ENCODE results near the gene ZFP90.
"Not testable (repeated sequence)": the region's sequence is repeated elsewhere in the genome, so short reads cannot be mapped to it uniquely, and the experiment has no call there.

Gene ZFP90

GRCh38 chr16:68538880-68539701 is at the start of gene ZFP90:
Gene ZFP90, plus strand, starts transcription at chr16:68539291. Its CDS starts 502 bp downstream, at chr16:68539793.
- DNase-seq (ENCODE audit: low read depth, low spot score) = no peak

DNA sequence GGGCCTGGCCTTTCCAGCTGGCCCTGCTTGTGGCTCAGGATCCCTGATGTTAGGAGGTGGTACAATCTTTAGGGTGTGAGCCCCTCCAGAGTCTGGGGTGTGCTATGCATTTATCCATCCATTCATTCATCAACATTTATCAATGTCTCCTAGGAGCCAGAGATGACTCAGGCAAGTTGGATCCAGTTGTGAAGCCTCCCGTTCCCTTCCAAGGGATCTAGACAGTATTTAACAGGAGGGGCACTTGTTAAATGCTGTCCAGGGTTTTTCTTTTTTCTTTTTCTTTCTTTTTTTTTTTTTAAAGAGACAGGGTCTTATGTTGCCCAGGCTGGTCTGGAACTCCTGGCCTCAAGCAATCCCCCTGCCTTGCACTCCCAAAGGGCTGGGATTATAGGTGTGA is 48.7 kb upstream of the ZFP90 start:
- no peak for DNase-seq (ENCODE audit: low read depth, low spot score)

DNA sequence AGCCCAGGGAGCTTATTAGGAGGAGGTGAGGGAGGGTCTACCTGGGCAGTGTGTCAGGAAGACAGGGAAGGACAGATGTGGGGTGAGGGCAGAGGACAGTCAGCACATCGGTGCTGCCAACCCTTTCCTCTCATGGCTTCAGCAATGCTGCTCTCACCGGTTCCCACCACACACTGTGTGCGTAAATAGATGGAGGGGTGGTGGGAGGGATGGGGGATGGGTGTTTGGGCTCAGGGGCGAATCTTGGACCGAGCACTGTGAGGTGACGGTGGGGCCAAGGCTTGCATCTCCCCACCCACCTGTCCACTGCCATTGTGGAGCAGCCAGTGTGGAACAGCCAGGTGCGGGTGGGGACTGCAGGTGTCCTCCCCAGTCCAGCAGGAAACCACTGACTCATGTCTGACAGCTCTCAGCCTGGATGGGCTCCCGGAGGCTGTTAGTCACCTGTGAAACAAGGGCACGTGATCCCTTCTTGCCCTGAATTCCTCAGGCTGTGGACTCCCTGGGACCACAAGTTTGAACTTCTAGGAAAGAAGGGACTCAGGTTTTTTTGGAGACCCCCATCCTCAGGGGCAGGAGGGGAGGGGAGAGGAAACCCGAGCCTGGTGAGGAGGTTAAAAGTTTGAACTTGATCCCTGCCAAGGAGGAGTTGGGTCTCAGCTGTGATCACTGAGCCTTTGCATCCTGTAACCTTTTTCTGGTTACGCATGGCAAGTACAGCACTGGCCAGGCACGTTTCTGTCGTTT is 48.1 kb upstream of the ZFP90 start:
- no peak for DNase-seq (ENCODE audit: low read depth, low spot score)

- no peak for DNase-seq (ENCODE audit: low read depth, low spot score)
Measured at GRCh38 chr16:68491576-68491950, 47.5 kb upstream of the ZFP90 start.

GRCh38 chr16:68492151-68492542 is 46.9 kb upstream of the ZFP90 start:
- no peak for DNase-seq (ENCODE audit: low read depth, low spot score)

GRCh38 chr16:68492543-68493411 is 46.3 kb upstream of the ZFP90 start:
- no peak for DNase-seq (ENCODE audit: low read depth, low spot score)

DNA sequence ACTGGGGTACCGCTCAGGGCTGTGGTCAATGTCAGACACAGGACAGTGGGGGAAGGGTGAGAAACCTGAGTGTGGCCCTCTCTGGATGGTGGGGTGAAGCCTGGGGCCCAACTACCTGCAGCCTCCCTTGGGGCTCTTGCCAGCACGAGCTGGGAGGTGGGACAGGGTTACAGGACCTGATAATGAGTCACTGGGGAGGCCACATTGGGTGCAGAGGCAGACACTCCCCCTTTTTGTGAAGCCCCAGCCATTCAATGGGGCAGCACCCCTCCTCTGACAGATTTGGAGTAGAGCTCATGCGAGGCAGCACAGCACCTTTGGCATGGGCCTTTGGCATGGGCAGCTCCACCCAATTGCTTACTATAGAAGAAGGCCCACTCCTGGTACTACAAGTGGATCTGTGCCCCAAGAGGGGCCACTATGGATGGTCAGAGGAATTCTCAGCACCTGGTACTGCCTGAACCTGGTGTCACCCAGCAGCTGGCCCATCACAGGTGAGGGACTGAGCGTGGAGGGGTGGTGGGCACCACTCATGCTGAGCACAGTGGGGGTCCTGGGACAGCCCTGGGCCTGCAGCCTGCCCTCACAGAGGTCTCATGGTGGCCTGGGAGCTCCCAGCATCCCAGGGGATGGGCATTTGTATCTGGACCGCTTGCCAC is 45.5 kb upstream of the ZFP90 start:
- no peak for DNase-seq (ENCODE audit: low read depth, low spot score)

GRCh38 chr16:68494261-68494660 is 44.8 kb upstream of the ZFP90 start:
- DNase-seq (ENCODE audit: low read depth, low spot score) = not testable (repeated sequence)

DNA sequence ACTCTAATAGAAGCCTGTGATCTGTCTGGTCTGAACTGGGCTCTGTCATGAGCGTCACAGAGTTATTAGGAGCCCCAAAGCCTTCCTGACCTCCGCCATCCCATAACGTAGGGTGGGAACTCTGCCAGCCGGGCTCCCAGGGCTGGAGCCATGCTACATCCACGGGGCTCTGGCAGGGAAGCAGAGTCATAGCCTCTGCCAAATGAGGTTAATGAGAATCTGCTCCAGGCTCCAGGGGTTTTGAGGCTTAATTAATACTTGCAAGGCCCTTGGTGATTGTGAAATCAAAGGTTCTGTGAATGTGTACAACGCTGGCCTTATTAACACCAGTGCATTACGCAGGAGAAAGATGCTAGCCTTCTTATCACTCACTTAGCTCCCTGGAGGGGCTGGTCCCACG is 42.4 kb upstream of the ZFP90 start:
- DNase-seq (ENCODE audit: low read depth, low spot score) = no peak

GRCh38 chr16:68499006-68499405 is 40.1 kb upstream of the ZFP90 start:
- no peak for DNase-seq (ENCODE audit: low read depth, low spot score)

GRCh38 chr16:68503334-68503733 is 35.8 kb upstream of the ZFP90 start:
- DNase-seq (ENCODE audit: low read depth, low spot score) = no peak

- no peak for DNase-seq (ENCODE audit: low read depth, low spot score)
Measured at GRCh38 chr16:68504066-68504465, 35.0 kb upstream of the ZFP90 start.

GRCh38 chr16:68506331-68507053 is 32.6 kb upstream of the ZFP90 start:
- no peak for DNase-seq (ENCODE audit: low read depth, low spot score)

- DNase-seq (ENCODE audit: low read depth, low spot score) = no peak
Measured at GRCh38 chr16:68508013-68508412, 31.1 kb upstream of the ZFP90 start.

GRCh38 chr16:68508641-68509240 is 30.4 kb upstream of the ZFP90 start:
- no peak for DNase-seq (ENCODE audit: low read depth, low spot score)

DNA sequence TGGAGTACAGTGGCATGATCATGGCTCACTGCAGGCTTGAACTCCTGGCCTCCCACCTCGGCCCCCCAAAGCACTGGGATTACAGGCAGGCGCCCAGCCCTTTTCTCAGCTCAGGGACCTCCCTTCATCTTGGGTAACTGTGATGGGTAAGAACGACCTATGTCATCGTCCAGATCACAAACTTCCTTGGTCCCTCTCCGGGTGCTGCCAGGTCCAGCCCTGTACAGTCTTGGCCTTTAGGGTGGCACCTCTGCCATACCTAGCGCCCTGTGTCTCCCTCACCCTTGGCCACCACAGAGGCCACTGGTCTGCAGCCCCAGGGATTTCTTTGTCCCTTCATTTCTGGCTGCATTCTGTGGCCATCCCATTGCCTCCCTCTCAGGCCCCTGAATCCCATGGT is 29.7 kb upstream of the ZFP90 start:
- no peak for DNase-seq (ENCODE audit: low read depth, low spot score)

DNA sequence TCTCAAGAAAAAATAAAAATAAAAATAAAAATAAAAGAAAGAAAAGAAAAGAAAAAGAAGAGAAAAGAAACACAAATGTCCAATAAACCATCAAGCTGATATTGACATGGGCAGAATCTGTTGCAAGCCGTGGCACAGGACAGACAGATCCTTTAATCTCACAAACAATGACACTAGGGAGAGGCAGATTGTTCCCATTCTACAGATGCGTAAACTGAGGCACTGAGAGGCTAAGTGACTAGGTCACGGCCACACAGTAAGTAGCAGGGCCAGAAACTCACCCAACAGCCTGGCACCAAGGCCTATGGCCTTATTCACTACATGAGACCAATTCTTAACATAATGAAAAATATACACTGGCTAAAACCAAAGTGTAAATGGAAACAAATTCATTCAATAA is 28.3 kb upstream of the ZFP90 start:
- DNase-seq (ENCODE audit: low read depth, low spot score) = no peak

DNA sequence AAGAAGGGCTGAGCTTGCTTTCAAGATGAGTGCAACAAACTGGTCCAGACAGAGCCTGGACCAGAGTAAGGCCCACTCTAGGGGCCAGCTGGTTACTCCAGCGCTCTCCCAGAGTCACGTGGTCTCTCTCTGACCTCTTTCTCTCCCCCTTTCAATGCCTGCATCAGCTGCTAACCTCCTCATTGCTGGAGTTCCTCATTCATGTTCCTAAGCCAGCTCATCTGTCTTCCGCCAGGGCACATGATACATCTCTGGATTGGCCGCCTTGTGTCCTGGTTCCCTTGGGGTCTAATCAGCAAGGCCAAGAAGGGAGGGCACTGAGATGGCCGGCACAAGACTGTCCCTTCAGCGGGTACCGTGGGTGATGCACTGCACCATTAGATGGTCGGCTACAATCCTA is 26.9 kb upstream of the ZFP90 start:
- no peak for DNase-seq (ENCODE audit: low read depth, low spot score)

DNA sequence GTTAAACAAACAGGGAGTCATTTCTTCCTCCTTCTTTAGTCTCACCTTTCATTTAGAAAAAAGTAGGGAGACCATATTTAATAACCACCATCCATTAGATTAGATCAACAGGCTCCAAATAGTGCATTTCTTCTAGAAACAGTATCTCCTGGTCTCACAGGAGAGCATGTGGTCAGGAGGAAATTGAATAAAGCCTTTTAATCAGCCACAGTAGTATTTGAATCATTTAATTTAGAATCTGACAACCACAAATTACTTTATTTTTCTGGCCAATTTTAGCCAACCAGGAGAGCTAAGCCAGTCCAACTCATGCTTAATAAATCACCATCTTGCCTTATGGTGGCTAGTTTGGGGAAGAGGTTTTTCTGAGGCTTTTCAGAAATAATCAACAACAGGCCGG is 26.3 kb upstream of the ZFP90 start:
- no peak for DNase-seq (ENCODE audit: low read depth, low spot score)

- DNase-seq (ENCODE audit: low read depth, low spot score) = no peak
Measured at GRCh38 chr16:68514511-68514910, 24.6 kb upstream of the ZFP90 start.

Measured in iPS DF 19.7 (cell line).